ENCODE results near the gene LRRC28. TPM values are rescaled to one million over a fixed set of nuclear protein-coding genes. Genes with fewer than 3 reads are reported as not detected.
A peak's percentile ranks its signal among the peaks of the same experiment; 100 is the strongest.
"Not testable (repeated sequence)": the region's sequence is repeated elsewhere in the genome, so short reads cannot be mapped to it uniquely, and the experiment has no call there.

Gene LRRC28
- polyA plus RNA-seq: 27.8 TPM

DNA sequence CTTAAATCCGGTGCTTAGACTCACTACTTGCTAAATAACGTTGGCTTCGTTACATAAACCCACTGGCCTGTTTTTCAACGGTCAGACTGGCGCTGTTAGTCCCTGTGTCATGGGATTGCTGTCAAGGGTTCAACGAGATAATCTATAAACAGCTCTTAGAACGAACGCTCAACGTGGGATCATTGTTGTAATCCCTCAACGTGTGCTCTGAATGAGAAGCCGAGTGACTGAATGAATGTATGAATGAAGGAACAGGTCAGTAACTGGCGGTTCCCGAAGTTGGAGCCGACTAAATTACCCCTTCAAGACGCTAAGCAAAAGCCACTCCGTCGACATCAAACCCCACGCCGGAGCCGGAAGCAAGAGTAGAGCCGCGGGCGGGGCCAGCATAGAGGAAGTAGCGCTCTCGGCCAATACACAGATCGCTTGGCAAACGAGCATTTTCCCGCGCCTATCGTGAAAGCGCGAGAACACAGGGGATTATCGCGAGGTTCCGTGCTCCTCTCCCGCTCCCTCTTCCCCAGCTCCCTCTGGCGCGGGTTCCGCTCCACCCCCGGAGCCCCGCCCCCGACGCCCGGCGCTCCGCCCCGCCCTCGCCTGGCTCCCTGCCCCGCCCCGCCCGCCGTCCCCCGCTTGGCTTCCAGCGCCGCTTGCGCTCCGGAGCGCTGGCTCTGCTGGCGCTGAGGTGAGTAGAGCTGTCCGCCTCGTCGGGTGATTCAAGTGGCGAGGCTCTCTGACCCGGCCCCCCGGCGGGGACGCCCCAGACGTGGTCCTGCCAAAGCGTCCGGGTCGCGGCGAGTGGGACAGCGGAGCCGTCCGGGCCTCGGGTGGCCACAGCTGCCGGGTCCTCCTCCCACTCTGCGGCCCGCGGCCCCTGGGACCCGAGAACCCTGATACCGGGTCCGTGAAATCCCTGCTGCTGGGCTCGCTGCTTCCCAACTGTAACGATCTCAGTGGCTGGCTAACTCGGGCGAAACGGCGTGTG lies at the start of gene LRRC28:
LRRC28 (plus strand) TSS at position 625 of the 985 bp plus-strand sequence. CDS start 4,477 bp downstream, outside the sequence.
- Mint-ChIP-seq H3K36me3 (peaks cover 3% of the 10 kb centered on the region), H3K27ac (peak within 1 kb of the TSS; percentile 63 to 93 (median 82)), H3K9me3 (peaks cover 0 to 1% (median 0%) of the 10 kb centered on the region in 3 donors), H3K4me3 (peak within 1 kb of the TSS in 3 of 4 donors; percentile 90 to 98 (median 92)), H3K27me3 (no peaks in the 10 kb centered on the region), H3K4me1 (peaks cover 25 to 28% (median 28%) of the 10 kb centered on the region in 3 donors)

DNA sequence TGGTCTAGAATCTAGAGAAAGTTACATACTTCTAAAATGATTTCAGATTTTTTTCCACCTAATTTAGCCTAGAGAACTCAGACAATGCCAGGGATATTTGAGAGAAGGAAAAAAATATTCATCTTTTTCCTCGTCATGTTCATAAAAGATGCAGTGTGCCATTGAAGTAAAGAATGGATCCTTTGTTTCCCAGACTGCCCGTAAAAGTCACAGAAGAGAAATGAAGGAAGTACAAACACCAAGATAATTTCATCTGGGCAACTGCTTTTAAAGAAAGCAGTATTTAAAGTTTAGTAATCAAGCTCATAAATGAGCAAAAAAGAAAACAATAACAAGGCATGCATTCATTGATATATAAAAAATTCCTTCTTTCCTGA lies 49.1 kb upstream of the LRRC28 start:
- Mint-ChIP-seq H3K36me3 (peaks cover 6% of the 10 kb centered on the region), H3K4me3 (no peak overlapping the region), H3K27me3 (peaks cover 8% of the 10 kb centered on the region), H3K27ac (no peak overlapping the region), H3K9me3 (no peaks in the 10 kb centered on the region), H3K4me1 (peaks cover 0 to 2% (median 0%) of the 10 kb centered on the region in 3 donors)

DNA sequence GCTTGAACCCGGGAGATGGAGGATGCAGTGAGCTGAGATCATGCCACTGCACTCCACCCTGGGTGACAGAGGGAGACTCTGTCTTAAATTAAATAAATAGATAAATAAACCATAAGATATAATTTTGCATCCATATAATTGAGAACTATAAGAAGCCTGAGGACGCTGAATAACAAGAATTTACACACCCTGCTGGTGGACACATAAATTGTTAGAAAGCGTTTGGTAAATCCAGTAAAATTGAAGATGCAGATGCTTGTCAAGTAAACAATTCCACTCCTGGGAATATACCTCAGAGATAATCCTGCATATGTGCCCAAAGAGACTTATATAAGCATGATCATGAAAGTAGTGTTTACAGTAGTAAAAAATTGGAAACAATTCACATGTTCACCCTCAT lies 43.6 kb upstream of the LRRC28 start:
- H3K36me3 Mint-ChIP-seq: peaks cover 3% of the 10 kb centered on the region
- no peaks in the 10 kb centered on the region for H3K9me3 Mint-ChIP-seq
- H3K4me1 Mint-ChIP-seq: no peaks in the 10 kb centered on the region
- H3K4me3 Mint-ChIP-seq: no peak overlapping the region
- no peak overlapping the region for H3K27ac Mint-ChIP-seq
- peaks cover 11% of the 10 kb centered on the region for H3K27me3 Mint-ChIP-seq

DNA sequence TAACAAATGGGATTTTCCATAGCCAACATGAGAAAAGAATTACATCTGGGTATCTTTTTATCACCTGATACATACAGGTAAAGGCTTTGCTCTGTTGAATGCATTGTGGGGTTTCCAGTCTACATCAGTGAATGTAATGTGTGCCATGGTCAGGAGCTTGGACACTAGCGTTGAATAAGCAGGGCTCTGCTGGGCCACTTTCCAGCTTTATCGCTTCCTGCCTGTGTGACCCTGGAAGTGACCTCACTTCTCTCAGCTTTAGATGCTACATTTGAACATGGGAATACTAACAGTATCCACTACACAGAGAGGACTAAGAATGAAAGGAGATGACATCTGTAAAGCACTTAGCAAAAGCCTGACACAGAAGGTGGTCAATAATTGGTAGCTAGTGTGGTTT lies 42.0 kb upstream of the LRRC28 start:
- Mint-ChIP-seq H3K4me3 (no peak overlapping the region), H3K4me1 (no peaks in the 10 kb centered on the region)

DNA sequence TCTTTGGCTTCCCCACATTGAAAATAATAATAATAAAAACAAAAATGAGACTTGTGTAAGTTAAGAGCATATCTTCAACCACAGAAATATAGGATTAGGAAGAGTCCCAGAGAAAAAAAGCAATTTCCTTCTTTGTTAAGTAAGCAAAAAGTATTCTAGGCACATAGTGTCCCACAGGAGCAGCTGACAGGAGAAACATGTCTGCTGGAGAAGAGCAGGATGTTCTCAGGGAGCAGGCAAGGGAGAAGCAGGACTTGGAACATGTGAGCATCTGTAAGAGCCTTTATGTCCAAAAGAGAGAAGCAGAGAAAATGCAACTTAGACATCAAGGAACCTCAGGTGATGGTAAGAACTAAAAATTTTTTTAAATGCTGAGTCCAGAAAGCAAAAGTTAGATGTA lies 40.9 kb upstream of the LRRC28 start:
- H3K27me3 Mint-ChIP-seq: peaks cover 9% of the 10 kb centered on the region
- no peak overlapping the region for H3K27ac Mint-ChIP-seq
- H3K4me1 Mint-ChIP-seq: no peaks in the 10 kb centered on the region
- no peaks in the 10 kb centered on the region for H3K9me3 Mint-ChIP-seq
- H3K36me3 Mint-ChIP-seq: peaks cover 3% of the 10 kb centered on the region
- no peak overlapping the region for H3K4me3 Mint-ChIP-seq

More for the DNA sequence above, 42.0 kb upstream of the LRRC28 start:
- Mint-ChIP-seq H3K27ac (no peak overlapping the region), H3K9me3 (no peaks in the 10 kb centered on the region), H3K36me3 (peaks cover 3% of the 10 kb centered on the region), H3K27me3 (peaks cover 9% of the 10 kb centered on the region)

DNA sequence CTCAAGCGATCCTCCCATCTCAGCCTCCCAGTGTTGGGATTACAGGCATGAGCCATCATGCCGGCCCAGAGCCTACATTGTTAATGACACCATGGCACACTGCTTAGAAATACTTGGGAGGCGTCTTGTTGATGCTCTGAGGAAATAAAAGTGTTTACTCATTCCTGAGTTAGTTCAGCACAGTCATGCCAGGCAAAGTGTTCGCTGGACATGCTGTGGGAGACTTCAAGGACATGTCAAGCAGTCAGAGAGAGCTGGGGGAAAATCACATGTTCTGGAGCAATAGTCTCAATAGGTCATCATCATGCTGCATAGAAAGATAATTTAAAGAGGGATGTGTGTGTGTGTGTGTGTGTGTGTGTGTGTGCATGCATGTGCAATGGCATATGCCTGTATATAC lies 39.4 kb upstream of the LRRC28 start:
- Mint-ChIP-seq H3K27me3 (peaks cover 3% of the 10 kb centered on the region), H3K36me3 (no peaks in the 10 kb centered on the region), H3K4me1 (no peaks in the 10 kb centered on the region), H3K27ac (no peak overlapping the region), H3K9me3 (no peaks in the 10 kb centered on the region), H3K4me3 (no peak overlapping the region)

DNA sequence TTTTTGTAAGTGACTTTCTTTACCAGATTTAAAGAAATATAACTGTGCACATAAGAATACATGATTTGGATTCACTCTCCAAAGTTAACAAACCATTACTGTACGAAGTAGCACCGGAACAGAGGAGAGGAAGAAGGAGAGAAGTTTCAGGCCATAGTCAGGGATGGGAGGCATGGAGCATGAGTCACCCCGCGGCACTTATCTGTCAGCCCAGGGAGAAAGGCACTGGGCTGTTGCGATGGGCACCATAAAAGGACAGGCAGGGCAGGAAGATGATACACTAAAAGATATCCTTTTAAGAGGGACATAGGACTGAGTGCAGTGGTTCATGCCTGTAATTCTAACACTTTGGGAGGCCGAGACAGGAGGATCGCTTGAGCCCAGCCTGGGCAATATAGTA lies 38.9 kb upstream of the LRRC28 start:
- H3K27ac Mint-ChIP-seq: peak overlapping the region in 1 of 3 donors; percentile 28

DNA sequence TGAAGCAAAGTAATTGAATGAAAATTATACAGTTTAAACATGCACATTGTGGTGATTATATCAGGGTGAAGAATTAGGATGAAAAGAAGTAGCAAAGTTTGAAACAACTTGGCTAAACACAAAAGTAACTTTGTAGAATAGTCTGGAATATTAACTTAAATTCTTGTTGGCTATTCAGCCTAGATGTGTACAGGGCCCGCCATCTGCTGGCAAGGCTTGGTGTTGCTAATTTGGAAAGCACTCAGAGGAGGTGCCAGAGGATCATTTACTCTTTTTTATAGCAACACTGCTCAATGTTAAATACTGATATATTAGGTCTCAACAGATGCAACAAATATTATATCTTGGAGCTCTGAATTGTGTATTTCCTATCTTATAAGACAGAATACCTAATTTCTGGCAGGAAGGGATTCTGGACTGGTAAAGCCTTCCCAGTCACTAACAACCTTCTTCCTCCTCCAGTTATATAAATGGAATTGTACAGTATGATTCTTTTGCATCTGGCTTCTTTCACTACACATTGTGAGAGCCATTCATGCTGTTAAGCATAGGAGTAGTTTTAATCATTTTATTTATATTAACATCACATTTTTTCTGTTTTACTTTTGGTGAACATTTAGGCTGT lies 38.0 kb upstream of the LRRC28 start:
- Mint-ChIP-seq H3K9me3 (no peaks in the 10 kb centered on the region), H3K27me3 (peaks cover 3% of the 10 kb centered on the region), H3K36me3 (peaks cover 2% of the 10 kb centered on the region), H3K4me3 (no peak overlapping the region), H3K27ac (no peak overlapping the region), H3K4me1 (no peaks in the 10 kb centered on the region)

More for the DNA sequence above, 38.9 kb upstream of the LRRC28 start:
- Mint-ChIP-seq H3K4me3 (no peak overlapping the region), H3K4me1 (no peaks in the 10 kb centered on the region), H3K36me3 (no peaks in the 10 kb centered on the region), H3K9me3 (no peaks in the 10 kb centered on the region), H3K27me3 (peaks cover 3% of the 10 kb centered on the region)

DNA sequence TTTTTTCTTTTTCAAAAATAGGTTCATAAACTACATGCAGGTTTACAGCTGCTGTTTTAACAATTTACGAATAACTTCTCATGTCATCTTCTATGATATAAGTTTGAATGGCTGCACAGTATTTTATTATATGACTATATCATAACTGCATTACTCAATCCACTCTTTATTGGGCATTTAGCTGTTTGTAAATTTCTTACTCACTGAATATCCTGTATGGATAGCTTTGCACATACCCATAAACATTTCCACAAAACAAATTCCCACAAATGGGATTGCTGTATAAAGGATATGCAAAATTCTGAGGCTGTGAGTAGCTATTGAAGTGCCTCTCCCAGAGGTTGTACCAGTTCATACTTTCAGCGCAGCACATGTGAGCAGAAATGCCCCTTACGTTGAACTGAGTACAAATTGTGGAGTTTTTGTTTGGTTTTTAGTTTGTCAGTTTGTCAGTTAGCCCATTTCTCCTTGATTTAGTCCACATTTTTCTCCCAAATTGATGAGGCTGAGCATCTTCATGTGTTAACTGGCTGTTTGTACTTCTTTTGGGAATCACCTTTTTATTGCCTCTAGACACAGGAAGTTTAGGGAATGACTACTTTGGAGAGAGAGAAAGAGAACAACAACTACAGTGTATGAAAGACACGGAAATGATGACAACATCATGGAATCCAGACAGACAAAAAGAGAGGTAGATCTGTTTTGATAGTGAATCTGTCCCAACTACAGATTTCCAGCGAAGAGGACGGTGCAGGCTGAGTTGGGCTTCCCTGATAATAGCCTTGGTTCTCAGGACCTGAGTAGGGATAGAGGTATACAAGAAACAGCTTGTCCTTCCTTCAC lies 26.7 kb upstream of the LRRC28 start:
- Mint-ChIP-seq H3K4me1 (no peaks in the 10 kb centered on the region), H3K9me3 (no peaks in the 10 kb centered on the region), H3K4me3 (no peak overlapping the region), H3K27me3 (no peaks in the 10 kb centered on the region), H3K36me3 (peaks cover 2% of the 10 kb centered on the region), H3K27ac (no peak overlapping the region)

DNA sequence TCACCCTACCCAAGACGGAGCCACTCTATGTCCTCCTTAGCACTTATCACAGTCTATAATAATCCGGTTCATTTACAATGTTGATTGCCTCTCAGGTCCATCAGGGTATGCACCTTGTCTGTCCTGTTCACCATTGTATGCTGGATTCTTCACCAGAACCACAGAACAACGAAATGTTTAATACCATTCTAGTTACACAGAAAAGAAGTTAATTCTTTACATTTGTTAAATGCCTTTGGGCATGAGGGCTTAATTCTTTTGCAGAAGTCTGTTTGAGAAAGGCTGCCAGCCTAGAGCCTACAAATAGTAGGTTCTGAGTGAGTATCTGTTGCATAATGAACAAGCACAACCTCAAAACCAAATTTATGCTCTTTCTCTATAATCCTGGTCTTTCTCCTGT lies 24.5 kb upstream of the LRRC28 start:
- Mint-ChIP-seq H3K36me3 (peaks cover 2% of the 10 kb centered on the region), H3K4me3 (no peak overlapping the region), H3K9me3 (no peaks in the 10 kb centered on the region), H3K4me1 (no peaks in the 10 kb centered on the region), H3K27ac (no peak overlapping the region), H3K27me3 (no peaks in the 10 kb centered on the region)

DNA sequence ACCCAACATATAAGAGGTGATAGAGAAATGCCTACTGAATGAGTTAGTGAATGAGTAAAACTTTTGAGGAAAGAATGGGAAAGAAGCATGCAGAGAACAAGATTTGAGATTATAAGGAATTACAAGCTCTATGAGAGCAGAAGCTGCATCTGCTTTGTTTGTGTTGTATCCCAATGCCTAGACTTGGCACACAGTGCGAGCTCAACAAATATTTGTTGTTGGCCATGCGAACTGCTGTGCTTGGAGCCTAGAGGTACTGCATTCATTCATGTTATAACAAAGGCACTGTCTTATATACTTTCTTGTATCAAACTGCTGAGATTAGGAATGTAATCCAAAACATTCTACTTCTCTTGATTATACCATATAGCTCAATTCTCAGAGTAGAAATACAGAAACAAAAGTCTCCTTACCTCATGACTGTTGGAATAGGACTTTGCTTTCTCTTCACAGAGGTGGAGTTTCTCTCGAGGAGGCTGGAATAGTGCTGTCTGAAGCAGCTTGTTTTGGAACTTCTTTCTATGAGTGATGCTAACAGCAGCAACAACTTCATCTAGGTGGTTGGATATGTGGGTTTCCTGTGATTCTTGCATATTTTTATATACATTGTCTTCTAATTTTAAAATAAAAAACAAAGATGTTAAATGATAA lies 23.0 kb upstream of the LRRC28 start:
- Mint-ChIP-seq H3K4me1 (no peaks in the 10 kb centered on the region), H3K9me3 (peaks cover 0 to 4% (median 3%) of the 10 kb centered on the region in 3 donors), H3K4me3 (no peak overlapping the region), H3K27ac (no peak overlapping the region), H3K36me3 (peaks cover 2% of the 10 kb centered on the region), H3K27me3 (peaks cover 2% of the 10 kb centered on the region)

DNA sequence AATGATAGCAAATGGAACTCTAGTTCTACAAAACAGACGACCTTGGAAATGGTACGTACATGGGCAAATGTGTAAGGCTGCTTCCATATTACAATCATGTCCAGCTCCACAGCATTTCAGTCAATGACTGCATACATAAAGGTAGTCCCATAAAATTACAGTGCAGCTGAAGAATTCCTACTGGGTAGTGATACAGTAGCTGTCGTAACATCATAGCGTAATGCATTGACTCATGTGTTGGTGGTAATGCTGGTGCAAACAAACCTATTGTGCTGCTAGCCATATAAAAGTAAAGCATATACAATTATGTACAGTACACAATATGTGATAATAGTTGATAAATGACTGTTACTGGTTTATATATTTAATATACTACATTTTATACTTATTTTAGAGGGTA lies 20.4 kb upstream of the LRRC28 start:
- Mint-ChIP-seq H3K27ac (no peak overlapping the region), H3K27me3 (peaks cover 2% of the 10 kb centered on the region), H3K9me3 (peaks cover 0 to 4% (median 3%) of the 10 kb centered on the region in 3 donors), H3K4me3 (no peak overlapping the region), H3K4me1 (no peaks in the 10 kb centered on the region), H3K36me3 (no peaks in the 10 kb centered on the region)

DNA sequence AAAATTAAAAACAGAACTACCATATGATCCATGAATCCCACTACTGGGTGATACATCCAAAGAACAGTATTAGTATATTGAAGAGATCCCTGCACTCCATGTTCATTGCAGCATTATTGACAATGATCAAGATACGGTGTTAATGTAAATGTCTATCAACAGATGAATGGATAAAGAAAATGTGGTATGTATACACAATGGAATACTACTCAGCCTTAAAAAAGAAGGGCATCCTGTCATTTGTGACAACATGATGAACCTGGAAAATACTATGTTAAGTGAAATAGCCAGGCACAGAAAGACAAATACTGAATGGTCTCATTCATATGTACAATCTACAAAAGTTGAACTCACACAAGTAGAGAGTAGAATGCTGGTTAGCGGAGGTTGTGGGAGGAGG lies 18.5 kb upstream of the LRRC28 start:
- no peak overlapping the region for H3K27ac Mint-ChIP-seq
- H3K36me3 Mint-ChIP-seq: no peaks in the 10 kb centered on the region
- H3K4me1 Mint-ChIP-seq: no peaks in the 10 kb centered on the region
- H3K27me3 Mint-ChIP-seq: peaks cover 3% of the 10 kb centered on the region
- peaks cover 0 to 4% (median 3%) of the 10 kb centered on the region in 3 donors for H3K9me3 Mint-ChIP-seq
- no peak overlapping the region for H3K4me3 Mint-ChIP-seq

DNA sequence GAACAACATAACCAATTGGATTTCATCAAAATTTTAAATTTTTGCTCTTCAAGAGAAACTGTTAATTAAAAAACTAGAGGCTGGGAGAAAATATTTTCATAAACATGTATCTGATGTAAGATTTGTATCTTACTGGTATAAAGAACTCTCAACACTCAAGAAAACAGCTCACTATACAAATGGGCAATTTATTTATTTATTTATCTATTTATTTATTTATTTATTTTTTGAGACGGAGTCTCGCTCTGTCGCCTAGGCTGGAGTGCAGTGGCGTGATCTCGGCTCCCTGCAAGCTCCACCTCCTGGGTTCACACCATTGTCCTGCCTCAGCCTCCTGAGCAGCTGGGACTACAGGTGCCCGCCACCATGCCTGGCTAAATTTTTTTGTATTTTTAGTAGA lies 17.1 kb upstream of the LRRC28 start:
- H3K4me1 Mint-ChIP-seq, H3K9me3 Mint-ChIP-seq, H3K27ac Mint-ChIP-seq, H3K4me3 Mint-ChIP-seq, H3K36me3 Mint-ChIP-seq, H3K27me3 Mint-ChIP-seq: not testable (repeated sequence)
